Esophagus (tissue), 2 donors: ENCODE results near the gene PARD6G. TPM values are rescaled to one million over a fixed set of nuclear protein-coding genes. Genes with fewer than 3 reads are reported as not detected.

Experiments
- H3K27ac ChIP-seq, 2 donors: one replicate each; pipeline ENCODE4 v1.5.1; 2013; ENCODE audit warnings: low read depth in 2 of 2, mild to moderate bottlenecking in 2 of 2, inconsistent platforms in 1 of 2, low read length in 1 of 2, moderate library complexity in 1 of 2
- H3K27me3 ChIP-seq, 2 donors: one replicate each; pipeline ENCODE4 v1.6.1; 2013; ENCODE audit warnings: low read length in 2 of 2, control low read depth in 1 of 2, mild to moderate bottlenecking in 1 of 2; ENCODE audit not compliant: insufficient read depth in 2 of 2, control insufficient read depth in 1 of 2
- H3K36me3 ChIP-seq, 2 donors: one replicate each; pipeline ENCODE4 v1.6.1; 2013; ENCODE audit warnings: low read length in 1 of 2; ENCODE audit not compliant: control insufficient read depth in 2 of 2, insufficient read depth in 2 of 2
- H3K4me1 ChIP-seq, 2 donors: one replicate each; pipeline ENCODE4 v1.6.1; 2013; ENCODE audit warnings: low read length in 1 of 2; ENCODE audit not compliant: control insufficient read depth in 2 of 2, insufficient read depth in 2 of 2
- H3K4me3 ChIP-seq, 2 donors: one replicate each; pipeline ENCODE4 v1.5.1; 2013; ENCODE audit warnings: low read length in 2 of 2, mild to moderate bottlenecking in 2 of 2, low read depth in 1 of 2, moderate library complexity in 1 of 2
- H3K9me3 ChIP-seq, 2 donors: one replicate each; pipeline ENCODE4 v1.6.1; 2013; ENCODE audit warnings: mild to moderate bottlenecking in 2 of 2, low read depth in 1 of 2, low read length in 1 of 2, moderate library complexity in 1 of 2; ENCODE audit not compliant: control insufficient read depth in 2 of 2, insufficient read depth in 1 of 2
- WGBS, 2 donors: extraction: QIAGEN DNeasy Blood & Tissue Kit; methylation state at CpG; one replicate each; pipeline ENCODE4 v1.1.7; 2013; 5-methylcytosine and 5-hydroxymethylcytosine counted together
- polyA plus RNA-seq, 2 donors: library from polyadenylated mRNA; stranded (reverse); fragments of 200-250 nt; gene quantifications; one replicate each; pipeline ENCODE4 v1.2.3, GENCODE V29; 2013
- donor health status: healthy with polysubstance abuse.
- donor health status: Bipolar disorder and iron deficiency.

PARD6G gene
- polyA plus RNA-seq, 2 donors: 10.9 to 15.9 TPM

DNA sequence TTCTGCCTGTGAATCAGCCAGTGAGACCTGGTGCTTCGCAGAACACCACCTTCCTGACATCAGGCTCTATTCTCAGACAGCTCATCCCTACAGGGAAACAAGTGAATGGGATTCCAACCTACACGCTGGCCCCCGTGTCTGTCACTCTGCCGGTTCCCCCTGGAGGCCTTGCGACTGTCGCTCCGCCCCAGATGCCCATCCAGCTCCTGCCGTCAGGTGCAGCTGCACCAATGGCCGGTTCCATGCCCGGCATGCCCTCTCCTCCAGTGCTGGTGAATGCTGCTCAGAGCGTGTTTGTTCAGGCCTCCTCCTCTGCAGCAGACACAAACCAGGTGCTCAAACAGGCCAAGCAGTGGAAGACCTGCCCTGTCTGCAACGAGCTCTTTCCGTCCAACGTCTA, 110.2 kb downstream of the PARD6G start:
- H3K27me3 ChIP-seq: no peaks in the 10 kb centered on the region
- H3K27ac ChIP-seq: no peak overlapping the region
- no peaks in the 10 kb centered on the region for H3K4me1 ChIP-seq
- H3K36me3 ChIP-seq: peaks cover 22 to 29% of the 10 kb centered on the region in 2 donors
- H3K4me3 ChIP-seq: no peak overlapping the region
- WGBS, 2 donors: 92 to 97% methylated on average over 14 of the region's 14 CpGs
- no peaks in the 10 kb centered on the region for H3K9me3 ChIP-seq

DNA sequence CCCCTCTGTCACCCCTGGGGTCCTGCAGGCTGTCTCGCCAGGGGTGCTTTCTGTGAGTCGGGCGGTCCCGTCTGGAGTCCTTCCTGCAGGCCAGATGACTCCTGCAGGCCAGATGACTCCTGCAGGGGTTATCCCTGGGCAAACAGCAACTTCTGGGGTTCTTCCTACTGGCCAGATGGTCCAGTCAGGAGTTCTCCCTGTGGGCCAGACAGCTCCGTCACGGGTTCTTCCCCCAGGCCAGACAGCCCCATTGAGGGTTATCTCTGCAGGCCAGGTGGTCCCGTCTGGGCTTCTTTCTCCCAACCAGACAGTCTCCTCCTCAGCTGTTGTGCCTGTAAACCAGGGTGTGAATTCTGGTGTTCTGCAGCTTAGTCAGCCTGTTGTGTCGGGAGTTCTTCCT, 110.6 kb downstream of the PARD6G start:
- H3K27me3 ChIP-seq: no peaks in the 10 kb centered on the region
- H3K4me1 ChIP-seq: no peaks in the 10 kb centered on the region
- no peaks in the 10 kb centered on the region for H3K9me3 ChIP-seq
- no peak overlapping the region for H3K4me3 ChIP-seq
- H3K36me3 ChIP-seq: peaks cover 22 to 29% of the 10 kb centered on the region in 2 donors
- H3K27ac ChIP-seq: no peak overlapping the region
- WGBS, 2 donors: 90 to 94% methylated on average over 8 of the region's 8 CpGs

DNA sequence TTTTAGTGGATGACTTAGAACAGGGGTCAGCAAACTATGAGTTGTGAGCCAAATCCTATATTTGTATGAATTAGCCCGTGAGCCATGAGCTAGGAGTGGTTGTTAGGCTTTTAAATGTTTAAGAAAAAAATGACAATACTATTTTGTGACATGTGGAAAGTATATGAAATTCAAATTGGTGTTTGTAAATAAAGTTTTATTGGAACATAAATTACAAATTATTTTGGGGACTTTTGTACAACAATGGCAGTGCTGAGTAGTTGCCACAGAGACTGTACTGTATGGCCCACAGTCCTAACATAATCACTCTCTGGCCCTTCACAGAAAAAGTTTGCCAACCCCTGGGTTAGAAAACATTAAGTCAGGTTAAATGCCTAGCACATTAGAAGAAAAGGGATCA, 112.2 kb downstream of the PARD6G start:
- 95 to 98% methylated on average over 1 of the region's 1 CpG for WGBS, 2 donors
- Histone ChIP-seq H3K27me3 (no peaks in the 10 kb centered on the region), H3K36me3 (peaks cover 22 to 25% of the 10 kb centered on the region in 2 donors), H3K9me3 (no peaks in the 10 kb centered on the region), H3K4me1 (no peaks in the 10 kb centered on the region), H3K27ac (no peak overlapping the region), H3K4me3 (no peak overlapping the region)

DNA sequence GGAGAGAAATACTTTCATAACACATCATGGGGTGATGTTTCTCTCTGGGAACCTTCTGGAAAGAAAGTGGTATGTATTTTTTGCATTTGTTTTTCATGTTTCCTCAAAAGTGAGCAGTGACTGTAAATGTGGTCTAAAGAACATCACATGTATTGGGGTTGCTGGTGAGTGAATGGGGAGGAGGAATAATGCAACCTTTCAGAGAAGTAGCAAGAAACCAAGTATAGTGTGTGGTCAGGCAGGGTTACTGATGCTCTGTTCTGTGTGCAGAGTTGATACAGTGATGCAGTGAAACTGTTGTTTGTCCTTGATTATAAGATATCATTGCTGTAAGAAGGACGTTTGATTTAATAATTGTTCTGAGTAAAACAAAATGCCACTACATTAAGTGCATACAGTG, 114.2 kb downstream of the PARD6G start:
- no peaks in the 10 kb centered on the region for H3K4me1 ChIP-seq
- H3K9me3 ChIP-seq: no peaks in the 10 kb centered on the region
- WGBS, 2 donors: 65 to 71% methylated on average over 1 of the region's 1 CpG
- H3K36me3 ChIP-seq: peaks cover 21 to 22% of the 10 kb centered on the region in 2 donors
- H3K27me3 ChIP-seq: no peaks in the 10 kb centered on the region
- no peak overlapping the region for H3K4me3 ChIP-seq
- no peak overlapping the region for H3K27ac ChIP-seq

DNA sequence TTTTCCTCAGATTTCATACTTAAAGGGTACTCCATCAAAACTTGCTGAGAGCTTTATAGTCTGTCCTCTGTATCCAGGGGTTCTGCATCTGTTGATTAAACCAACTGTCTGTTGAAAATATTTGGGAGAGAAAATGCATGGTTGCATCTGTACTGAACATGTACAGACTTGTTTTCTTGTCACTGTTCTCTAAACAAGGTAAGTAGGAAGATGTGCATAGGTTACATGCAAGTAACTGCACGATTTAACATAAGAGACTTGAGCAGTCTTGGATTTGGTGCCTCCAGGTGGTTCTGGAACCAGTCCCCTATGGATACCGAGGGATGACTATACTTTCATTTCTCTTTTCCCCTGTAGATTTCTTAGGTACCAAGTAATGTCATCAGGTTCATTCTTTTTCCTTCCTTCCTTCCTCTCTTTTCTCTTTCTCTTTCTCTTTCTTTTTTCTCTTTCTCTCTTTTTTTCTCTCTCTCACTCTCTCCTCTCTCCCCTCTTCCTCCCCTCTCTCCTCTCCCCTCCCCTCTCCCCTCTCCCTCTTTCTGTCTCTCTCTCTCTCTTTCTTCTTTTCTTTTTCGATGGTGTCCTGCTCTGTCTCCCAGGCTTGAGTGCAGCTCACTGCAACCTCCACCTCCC, 115.0 kb downstream of the PARD6G start:
- H3K27me3 ChIP-seq: no peaks in the 10 kb centered on the region
- no peak overlapping the region for H3K4me3 ChIP-seq
- no peak overlapping the region for H3K27ac ChIP-seq
- H3K9me3 ChIP-seq: no peaks in the 10 kb centered on the region
- peaks cover 13 to 15% of the 10 kb centered on the region in 2 donors for H3K36me3 ChIP-seq
- H3K4me1 ChIP-seq: no peaks in the 10 kb centered on the region
- 64 to 74% methylated on average over 3 of the region's 3 CpGs for WGBS, 2 donors

GRCh38 chr18:80130555-80130954, 116.8 kb downstream of the PARD6G start:
- Histone ChIP-seq H3K27ac (no peak overlapping the region), H3K4me3 (no peak overlapping the region), H3K9me3 (no peaks in the 10 kb centered on the region), H3K27me3 (no peaks in the 10 kb centered on the region), H3K36me3 (peaks cover 0 to 3% of the 10 kb centered on the region in 2 donors), H3K4me1 (no peaks in the 10 kb centered on the region)
- 67 to 83% methylated on average over 5 of the region's 5 CpGs for WGBS, 2 donors

GRCh38 chr18:80129672-80130367, 117.5 kb downstream of the PARD6G start:
- 76 to 94% methylated on average over 7 of the region's 7 CpGs for WGBS, 2 donors
- Histone ChIP-seq H3K9me3 (no peaks in the 10 kb centered on the region), H3K27me3 (no peaks in the 10 kb centered on the region), H3K4me3 (no peak overlapping the region), H3K4me1 (no peaks in the 10 kb centered on the region), H3K36me3 (peaks cover 0 to 3% of the 10 kb centered on the region in 2 donors), H3K27ac (no peak overlapping the region)

DNA sequence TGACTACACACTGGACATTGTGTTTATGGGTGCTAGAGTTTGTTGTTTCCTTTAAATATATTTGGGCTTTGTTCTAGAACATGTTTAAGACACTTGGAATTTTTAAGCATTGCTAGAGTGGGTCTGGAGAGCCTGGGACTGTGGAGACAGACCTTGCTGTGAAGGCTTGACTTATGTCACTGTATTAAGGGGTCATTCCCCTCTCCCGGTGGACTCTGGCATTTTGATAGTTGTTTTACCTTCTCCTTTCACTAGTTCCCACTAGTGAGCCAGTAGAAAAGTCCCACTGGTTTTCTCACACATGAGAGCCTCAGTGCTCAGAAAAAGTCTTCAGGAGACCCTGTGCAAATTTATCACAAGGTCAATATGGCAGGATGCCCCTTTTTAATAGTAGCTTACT, 119.7 kb downstream of the PARD6G start:
- Histone ChIP-seq H3K27ac (no peak overlapping the region), H3K27me3 (no peaks in the 10 kb centered on the region), H3K4me3 (no peak overlapping the region), H3K9me3 (no peaks in the 10 kb centered on the region), H3K4me1 (peaks cover 0 to 3% of the 10 kb centered on the region in 2 donors), H3K36me3 (no peaks in the 10 kb centered on the region)
- 84 to 100% methylated on average over 1 of the region's 1 CpG for WGBS, 2 donors

DNA sequence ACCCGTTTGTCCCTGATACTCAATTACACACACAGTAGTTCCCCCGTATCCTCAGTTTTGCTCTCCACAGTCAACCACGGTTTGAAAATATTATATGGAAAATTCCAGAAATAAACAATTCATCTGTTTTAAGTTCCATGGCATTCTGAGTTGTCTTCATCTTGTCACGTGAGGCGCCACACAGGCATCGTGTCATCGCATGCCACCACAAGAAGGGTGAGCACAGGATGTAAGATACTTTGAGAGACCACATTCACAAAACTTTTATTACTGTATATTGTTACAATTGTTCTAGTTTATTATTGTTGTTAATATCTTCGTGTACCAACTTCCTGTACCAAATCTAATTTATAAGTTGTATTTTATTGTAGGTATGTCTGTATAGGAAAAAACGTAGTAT, 120.5 kb downstream of the PARD6G start:
- Histone ChIP-seq H3K27ac (no peak overlapping the region), H3K36me3 (no peaks in the 10 kb centered on the region), H3K4me3 (no peak overlapping the region), H3K9me3 (no peaks in the 10 kb centered on the region), H3K27me3 (no peaks in the 10 kb centered on the region), H3K4me1 (peaks cover 0 to 3% of the 10 kb centered on the region in 2 donors)
- WGBS, 2 donors: 91 to 95% methylated on average over 9 of the region's 9 CpGs

GRCh38 chr18:80124131-80124530, 123.2 kb downstream of the PARD6G start:
- peaks cover 0 to 4% of the 10 kb centered on the region in 2 donors for H3K36me3 ChIP-seq
- H3K27me3 ChIP-seq: no peaks in the 10 kb centered on the region
- H3K9me3 ChIP-seq: no peaks in the 10 kb centered on the region
- peaks cover 0 to 3% of the 10 kb centered on the region in 2 donors for H3K4me1 ChIP-seq
- no peak overlapping the region for H3K4me3 ChIP-seq
- no peak overlapping the region for H3K27ac ChIP-seq
